Smooth muscle cell (in vitro differentiated cells): ENCODE measurements around the gene DNAJB1. TPM values are rescaled to one million over a fixed set of nuclear protein-coding genes. Genes with fewer than 3 reads are reported as not detected.

Experiments used
- DNase-seq: peaks from one replicate; lab custom pipeline; 2025; ENCODE audit not compliant: unreplicated experiment; lab: John Stamatoyannopoulos, UW
- H2AFZ ChIP-seq: fragments of 200-600 bp; sonication (generic); 2 replicates; pipeline ENCODE4 v1.6.0; 2016; ENCODE audit warnings: antibody characterized with exemption, low read depth, mild to moderate bottlenecking
- H3F3A ChIP-seq: fragments of 200-600 bp; sonication (generic); 2 replicates; pipeline ENCODE4 v1.6.0; 2017; ENCODE audit warnings: antibody characterized with exemption, low read depth
- H3K27ac ChIP-seq: fragments of 200-600 bp; sonication (generic); 2 replicates; pipeline ENCODE4 v1.5.1; 2016; ENCODE audit warnings: low read depth, mild to moderate bottlenecking
- H3K27me3 ChIP-seq: fragments of 200-600 bp; sonication (generic); 2 replicates; pipeline ENCODE4 v1.6.1; 2016; ENCODE audit warnings: low read depth, mild to moderate bottlenecking
- H3K36me3 ChIP-seq: fragments of 200-600 bp; sonication (generic); 2 replicates; pipeline ENCODE4 v1.5.1; 2016; ENCODE audit warnings: low read depth
- H3K4me1 ChIP-seq: fragments of 200-600 bp; sonication (generic); 2 replicates; pipeline ENCODE4 v1.5.1; 2016; ENCODE audit warnings: low read depth
- H3K4me2 ChIP-seq: fragments of 200-600 bp; sonication (generic); 2 replicates; pipeline ENCODE4 v1.6.0; 2016; ENCODE audit warnings: mild to moderate bottlenecking
- H3K4me3 ChIP-seq: fragments of 200-600 bp; sonication (generic); 2 replicates; pipeline ENCODE4 v1.5.1; 2016; ENCODE audit warnings: mild to moderate bottlenecking
- H3K79me2 ChIP-seq: fragments of 200-600 bp; sonication (generic); 2 replicates; pipeline ENCODE4 v1.6.0; 2016; ENCODE audit warnings: low read depth, mild to moderate bottlenecking
- H3K9ac ChIP-seq: fragments of 200-600 bp; sonication (generic); 2 replicates; pipeline ENCODE4 v1.6.0; 2016; ENCODE audit warnings: low read depth
- H3K9me3 ChIP-seq: fragments of 200-600 bp; sonication (generic); replicated peaks from 2 replicates; pipeline ENCODE4 v1.5.1; 2016; ENCODE audit warnings: low read depth
- H4K20me1 ChIP-seq: fragments of 200-600 bp; sonication (generic); 2 replicates; pipeline ENCODE4 v1.6.0; 2016; ENCODE audit warnings: low read depth
- CTCF ChIP-seq: fragments of 200-600 bp; sonication (generic); IDR thresholded peaks from 2 replicates; pipeline ENCODE4 v1.5.1; 2017; ENCODE audit warnings: borderline replicate concordance, mild to moderate bottlenecking, antibody characterized with exemption; ENCODE audit not compliant: insufficient read depth, poor library complexity, severe bottlenecking
- WGBS: methylation state at CpG from one replicate; pipeline ENCODE4 v1.1.7; 2016; ENCODE audit warnings: low lambda C conversion rate; 5-methylcytosine and 5-hydroxymethylcytosine counted together
- polyA plus RNA-seq: library from polyadenylated mRNA; unstranded; fragments of >200 nt; fragmentation: Nextera tagmentation; extraction: Ambion mirVana; gene quantifications from 2 replicates; pipeline ENCODE4 v1.2.1, GENCODE V29; 2016
- total RNA-seq: library from RNA; depleted of rRNA; stranded (reverse); fragments of >200 nt; gene quantifications from 2 replicates; pipeline ENCODE4 v1.2.3, GENCODE V29; 2014

Gene DNAJB1
- total and polyA plus RNA-seq, 2 experiments from 2014 or later = 114 to 152 TPM

- peak overlapping the region; percentile 20 for H3K9ac ChIP-seq
- H3F3A ChIP-seq = peaks cover 11% of the 10 kb centered on the region
- H3K4me1 ChIP-seq = peaks cover 7% of the 10 kb centered on the region
- no peak for DNase-seq
- no peak overlapping the region for H2AFZ ChIP-seq
- no peaks in the 10 kb centered on the region for H3K9me3 ChIP-seq
- no peak for TF ChIP-seq CTCF
- peak overlapping the region; percentile 17 for H3K4me2 ChIP-seq
- peak overlapping the region; percentile 86 for H3K27ac ChIP-seq
- 50% methylated on average over 6 of the region's 6 CpGs for WGBS
- H3K79me2 ChIP-seq = peaks cover 10% of the 10 kb centered on the region
- H3K4me3 ChIP-seq = no peak overlapping the region
- H3K36me3 ChIP-seq = no peaks in the 10 kb centered on the region
- H4K20me1 ChIP-seq = no peaks in the 10 kb centered on the region
- H3K27me3 ChIP-seq = no peaks in the 10 kb centered on the region
Observed at GRCh38 chr19:14525729-14526128, 7.5 kb upstream of the DNAJB1 start.

DNA sequence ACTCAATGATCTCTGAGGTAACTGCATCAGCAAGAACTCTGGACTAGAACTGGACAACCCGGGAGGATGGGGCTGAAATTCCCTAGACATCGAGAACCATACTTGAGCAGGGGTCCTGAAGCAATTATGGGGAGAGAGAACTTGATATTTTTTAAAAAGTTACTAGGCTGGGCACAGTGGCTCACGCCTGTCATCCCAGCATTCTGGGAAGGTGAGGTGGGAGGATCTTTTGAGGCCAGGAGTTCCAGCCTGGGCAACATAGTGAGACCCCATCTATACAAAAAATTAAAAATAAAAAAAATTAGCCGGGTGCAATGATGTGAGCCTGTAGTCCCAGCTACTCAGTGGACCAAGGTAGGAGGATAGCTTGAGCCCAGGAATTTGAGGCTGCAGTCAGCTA, 2.3 kb upstream of the DNAJB1 start:
- Histone ChIP-seq H3K4me2 (no peak overlapping the region), H3K4me3 (no peak overlapping the region), H3K27ac (peak overlapping the region; percentile 92), H3F3A (peaks cover 13% of the 10 kb centered on the region), H4K20me1 (peaks cover 26% of the 10 kb centered on the region), H3K79me2 (peaks cover 25% of the 10 kb centered on the region), H3K36me3 (no peaks in the 10 kb centered on the region), H3K9ac (no peak overlapping the region), H3K27me3 (no peaks in the 10 kb centered on the region), H3K9me3 (no peaks in the 10 kb centered on the region), H2AFZ (no peak overlapping the region), H3K4me1 (peaks cover 9% of the 10 kb centered on the region)
- DNase-seq = no peak
- TF ChIP-seq CTCF = no peak
- 92% methylated on average over 4 of the region's 4 CpGs for WGBS

DNA sequence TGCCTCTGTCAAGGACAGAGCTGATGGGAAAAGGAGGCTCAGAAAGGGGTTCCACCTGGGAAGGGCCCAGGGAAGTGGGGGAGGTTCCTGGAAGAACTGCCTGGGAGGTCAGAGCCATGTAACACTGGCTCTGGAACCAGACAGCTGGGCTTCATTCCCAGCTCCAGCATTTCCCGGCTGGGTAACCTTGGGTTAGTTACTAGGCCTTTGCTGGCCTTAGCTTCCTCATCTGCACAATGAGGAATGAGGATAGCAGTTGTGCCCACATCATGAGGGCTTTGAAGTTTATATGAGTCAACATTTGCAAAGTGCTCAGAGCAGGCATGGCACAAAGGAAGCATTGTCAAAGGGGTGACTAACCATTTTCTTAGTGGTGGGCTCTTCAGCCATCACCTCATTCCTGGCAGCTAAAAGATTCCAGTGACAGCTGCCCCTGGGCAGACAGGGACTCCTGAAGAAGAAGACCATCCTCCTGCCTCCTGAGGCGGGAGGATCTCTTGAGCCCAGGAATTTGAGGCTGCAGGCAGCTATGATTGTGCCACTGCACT, 1.7 kb upstream of the DNAJB1 start:
- H3K4me2 ChIP-seq = no peak overlapping the region
- H3F3A ChIP-seq = peaks cover 13% of the 10 kb centered on the region
- no peak for TF ChIP-seq CTCF
- peaks cover 32% of the 10 kb centered on the region for H4K20me1 ChIP-seq
- H3K27me3 ChIP-seq = no peaks in the 10 kb centered on the region
- no peak overlapping the region for H3K4me3 ChIP-seq
- DNase-seq = no peak
- 13% methylated on average over 2 of the region's 2 CpGs for WGBS
- H3K9me3 ChIP-seq = no peaks in the 10 kb centered on the region
- peaks cover 31% of the 10 kb centered on the region for H3K79me2 ChIP-seq
- peak overlapping the region; percentile 48 for H3K9ac ChIP-seq
- H3K27ac ChIP-seq = peak overlapping the region; percentile 92
- peaks cover 9% of the 10 kb centered on the region for H3K4me1 ChIP-seq
- peaks cover 1% of the 10 kb centered on the region for H3K36me3 ChIP-seq
- no peak overlapping the region for H2AFZ ChIP-seq

GRCh38 chr19:14519245-14519859, 1.2 kb upstream of the DNAJB1 start:
- DNase-seq = no peak
- H4K20me1 ChIP-seq = peaks cover 38% of the 10 kb centered on the region
- no peak overlapping the region for H2AFZ ChIP-seq

More at GRCh38 chr19:14519245-14519859, 1.2 kb upstream of the DNAJB1 start:
- Histone ChIP-seq H3F3A (peaks cover 13% of the 10 kb centered on the region), H3K27me3 (no peaks in the 10 kb centered on the region), H3K4me2 (no peak overlapping the region), H3K4me3 (peak overlapping the region; percentile 46), H3K9me3 (no peaks in the 10 kb centered on the region), H3K4me1 (peaks cover 9% of the 10 kb centered on the region), H3K36me3 (peaks cover 7% of the 10 kb centered on the region), H3K27ac (peak overlapping the region; percentile 92), H3K79me2 (peaks cover 36% of the 10 kb centered on the region), H3K9ac (peak overlapping the region; percentile 48)
- WGBS = 96% methylated on average over 22 of the region's 22 CpGs
- no peak for TF ChIP-seq CTCF
